A549 (cell line): ENCODE data around the gene TCHH. TPM values are rescaled to one million over a fixed set of nuclear protein-coding genes. Genes with fewer than 3 reads are reported as not detected.

Experiments
- ATAC-seq, 2 experiments: fragments of 200-7000 bp in 1 of 2; fragments of >200 bp in 1 of 2; cut with Nextera tagmentation in 1 of 2; cut with Tn5 transposase in 1 of 2; 3 replicates each; pipeline versions ENCODE4 v1.8.0 to v1.9.1; 2018 to 2020; ENCODE audit warnings: mild to moderate bottlenecking in 1 of 2, moderate library complexity in 1 of 2
- CTCF ChIA-PET: fragments of 300-600 bp; sonication (Branson Sonifier 250); formaldehyde crosslinking; extraction: SDS; loops from one replicate; lab custom pipeline; 2021; ENCODE audit warnings: antibody characterized with exemption, inconsistent platforms; lab: Yijun Ruan, JAX
- POLR2A ChIA-PET: fragments of 350-600 bp; formaldehyde crosslinking; extraction: SDS; loops from one replicate; lab custom pipeline; 2021; ENCODE audit warnings: antibody characterized with exemption, inconsistent platforms; lab: Yijun Ruan, JAX
- DNase-seq, 2 experiments: peaks; one replicate each; pipeline versions ENCODE4 v3.0.0 to v3.0.0-alpha.2; 2011 to 2016; ENCODE audit warnings: low read depth in 1 of 2, low spot score in 1 of 2
- FAIRE-seq: peaks from 2 replicates; lab custom pipeline; 2011; peaks lifted over from hg19 to GRCh38; lab: Jason Lieb, UNC
- H3K27ac ChIP-seq, 2 experiments: fragments of >200 bp; sonication (Bioruptor Twin); formaldehyde crosslinking; 3 replicates each; pipeline ENCODE4 v1.5.1; 2016 to 2017
- H3K4me1 ChIP-seq: fragments of >200 bp; sonication (Bioruptor Twin); formaldehyde crosslinking; 3 replicates; pipeline ENCODE4 v1.6.1; 2016
- H3K4me2 ChIP-seq: fragments of >200 bp; sonication (Bioruptor Twin); formaldehyde crosslinking; 3 replicates; pipeline ENCODE4 v1.6.1; 2016
- H3K4me3 ChIP-seq: fragments of >200 bp; sonication (Bioruptor Twin); formaldehyde crosslinking; 3 replicates; pipeline ENCODE4 v1.5.1; 2016
- H3K9me3 ChIP-seq: fragments of >200 bp; sonication (Bioruptor Twin); formaldehyde crosslinking; 3 replicates; pipeline ENCODE4 v1.6.1; 2016
- CEBPB ChIP-seq, 2 experiments: fragments of >200 bp in 1 of 2; sonication (Bioruptor Twin) in 1 of 2; formaldehyde crosslinking in 1 of 2; IDR thresholded peaks; 2 replicates each; pipeline ENCODE4 v1.6.1; 2012 to 2016
- CHD2 ChIP-seq: fragments of 150-350 bp; IDR thresholded peaks from 2 replicates; pipeline ENCODE4 v1.6.1; 2014; ENCODE audit warnings: low read length; ENCODE audit not compliant: partially characterized antibody
- CHD4 ChIP-seq: fragments of 200-600 bp; sonication (generic); IDR thresholded peaks from 2 replicates; pipeline ENCODE4 v1.6.1; 2016; ENCODE audit warnings: antibody characterized with exemption, mild to moderate bottlenecking, borderline replicate concordance
- EHMT2 ChIP-seq: fragments of 200-600 bp; sonication (generic); IDR thresholded peaks from 2 replicates; pipeline ENCODE4 v1.6.1; 2016; ENCODE audit warnings: antibody characterized with exemption, low read depth, mild to moderate bottlenecking, moderate library complexity
- FOSB ChIP-seq: fragments of 250-450 bp; sonication (Bioruptor Pico); IDR thresholded peaks from 2 replicates; pipeline ENCODE4 v1.5.0; 2020; ENCODE audit warnings: mild to moderate bottlenecking, moderate library complexity
- FOXS1 ChIP-seq: fragments of 250-450 bp; sonication (Bioruptor Pico); IDR thresholded peaks from 2 replicates; pipeline ENCODE4 v1.5.0; 2020; ENCODE audit warnings: mild to moderate bottlenecking, moderate library complexity
- HES2 ChIP-seq: fragments of >200 bp; sonication (Bioruptor Twin); formaldehyde crosslinking; IDR thresholded peaks from 2 replicates; pipeline ENCODE4 v1.6.1; 2016
- HEYL ChIP-seq: fragments of 250-450 bp; sonication (Bioruptor Pico); IDR thresholded peaks from 2 replicates; pipeline ENCODE4 v1.8.0; 2021; ENCODE audit warnings: mild to moderate bottlenecking, moderate library complexity
- HMGXB4 ChIP-seq: fragments of 250-450 bp; sonication (Bioruptor Pico); IDR thresholded peaks from 2 replicates; pipeline ENCODE4 v1.5.0; 2021; ENCODE audit warnings: mild to moderate bottlenecking, moderate library complexity, borderline replicate concordance
- HOXA7 ChIP-seq: fragments of 250-450 bp; sonication (Bioruptor Pico); IDR thresholded peaks from 2 replicates; pipeline ENCODE4 v1.5.0; 2020; ENCODE audit warnings: mild to moderate bottlenecking, moderate library complexity
- HOXB13 ChIP-seq: fragments of 250-450 bp; sonication (Bioruptor Pico); IDR thresholded peaks from 2 replicates; pipeline ENCODE4 v1.5.0; 2020; ENCODE audit warnings: low read depth, mild to moderate bottlenecking, moderate library complexity
- MYC ChIP-seq: IDR thresholded peaks from 2 replicates; pipeline ENCODE4 v1.6.1; 2012; ENCODE audit warnings: mild to moderate bottlenecking, inconsistent platforms, low read length, improper control_type of control experiment, borderline replicate concordance
- PHF8 ChIP-seq: fragments of 200-600 bp; sonication (generic); IDR thresholded peaks from 2 replicates; pipeline ENCODE4 v1.6.1; 2016; ENCODE audit warnings: low read depth, mild to moderate bottlenecking, antibody characterized with exemption, moderate library complexity, borderline replicate concordance
- POLR2AphosphoS2 ChIP-seq: conservative IDR thresholded peaks from 2 replicates; pipeline ENCODE4 v1.6.1; 2012; ENCODE audit warnings: low read length, improper control_type of control experiment, inconsistent platforms
- RARB ChIP-seq: fragments of 250-450 bp; sonication (Bioruptor Pico); IDR thresholded peaks from 2 replicates; pipeline ENCODE4 v1.8.0; 2021; ENCODE audit warnings: mild to moderate bottlenecking, moderate library complexity
- RCOR1 ChIP-seq: fragments of 150-350 bp; IDR thresholded peaks from 2 replicates; pipeline ENCODE4 v1.6.1; 2014; ENCODE audit warnings: antibody characterized with exemption, low read length, low read depth
- SMC3 ChIP-seq: fragments of >200 bp; sonication (Bioruptor Twin); formaldehyde crosslinking; IDR thresholded peaks from 3 replicates; pipeline ENCODE4 v1.6.1; 2018; ENCODE audit warnings: inconsistent platforms
- TFCP2L1 ChIP-seq: fragments of 250-450 bp; sonication (Bioruptor Pico); IDR thresholded peaks from 2 replicates; pipeline ENCODE4 v1.5.0; 2021; ENCODE audit warnings: mild to moderate bottlenecking
- ZC3H11A ChIP-seq: fragments of 450-650 bp; IDR thresholded peaks from 2 replicates; pipeline ENCODE4 v1.6.1; 2014; ENCODE audit warnings: antibody characterized with exemption, mild to moderate bottlenecking
- WGBS: methylation state at CpG from one replicate; pipeline ENCODE4 v1.1.6; 2017; ENCODE audit errors: missing lambda C conversion rate; 5-methylcytosine and 5-hydroxymethylcytosine counted together
- polyA plus RNA-seq, 4 experiments: library from polyadenylated mRNA; depleted of rRNA in 3 of 4; stranded (reverse); fragments of >200 nt; fragmentation: RNase III in 1 of 4; extraction: RNeasy Plus Mini Kit Qiagen cat#74134 plus additional on column Dnase treatment in 1 of 4; gene quantifications; 2 replicates in 3 of 4; 3 replicates in 1 of 4; pipeline ENCODE4 v1.2.3, GENCODE V29; 2011 to 2017
- TF ChIP-seq, protein P1 (sequence below): IDR thresholded peaks from 2 replicates; pipeline ENCODE4 v1.6.1; 2012; ENCODE audit warnings: low read depth, borderline replicate concordance
- TF ChIP-seq, protein P2 (sequence below): fragments of 250-450 bp; sonication (Bioruptor Pico); IDR thresholded peaks from 2 replicates; pipeline ENCODE4 v1.5.0; 2020; ENCODE audit warnings: low read depth, mild to moderate bottlenecking, moderate library complexity
- TF ChIP-seq, protein P3 (sequence below): fragments of 200-600 bp; sonication (generic); IDR thresholded peaks from 2 replicates; pipeline ENCODE4 v1.6.1; 2016; ENCODE audit warnings: antibody characterized with exemption, mild to moderate bottlenecking, moderate library complexity

TCHH gene
- polyA plus RNA-seq, 2 of the 4 experiments (the other 2 are of a cell fraction), result 0.08 to 0.09 TPM

- ATAC-seq (no peak), FAIRE-seq (no peak), DNase-seq (no peak)
- H3K4me3 ChIP-seq, result no peak overlapping the region
- POLR2A ChIA-PET, result no interaction called here
- no peak overlapping the region for H3K4me2 ChIP-seq
- no peaks in the 10 kb centered on the region; the same call in 2 of the 3 replicates for H3K9me3 ChIP-seq
- CTCF ChIA-PET, result no interaction called here
- no peak for TF ChIP-seq EHMT2
- no peak for TF ChIP-seq HEYL (CRISPR knock-in tag)
- no peak for TF ChIP-seq ZC3H11A
- TF ChIP-seq CEBPB (IDR thresholded peaks at IDR 0.05), result no peak
- no peak for TF ChIP-seq HMGXB4 (CRISPR knock-in tag)
- no peak for TF ChIP-seq RARB (CRISPR knock-in tag)
- TF ChIP-seq, protein P1, sequence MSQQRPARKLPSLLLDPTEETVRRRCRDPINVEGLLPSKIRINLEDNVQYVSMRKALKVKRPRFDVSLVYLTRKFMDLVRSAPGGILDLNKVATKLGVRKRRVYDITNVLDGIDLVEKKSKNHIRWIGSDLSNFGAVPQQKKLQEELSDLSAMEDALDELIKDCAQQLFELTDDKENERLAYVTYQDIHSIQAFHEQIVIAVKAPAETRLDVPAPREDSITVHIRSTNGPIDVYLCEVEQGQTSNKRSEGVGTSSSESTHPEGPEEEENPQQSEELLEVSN, result no peak
- no peak for TF ChIP-seq TFCP2L1 (CRISPR knock-in tag)
- no peak overlapping the region for H3K27ac ChIP-seq
- H3K4me1 ChIP-seq, result no peaks in the 10 kb centered on the region
Observed at GRCh38 chr1:152127673-152128072, 12.4 kb upstream of the TCHH start.

DNA sequence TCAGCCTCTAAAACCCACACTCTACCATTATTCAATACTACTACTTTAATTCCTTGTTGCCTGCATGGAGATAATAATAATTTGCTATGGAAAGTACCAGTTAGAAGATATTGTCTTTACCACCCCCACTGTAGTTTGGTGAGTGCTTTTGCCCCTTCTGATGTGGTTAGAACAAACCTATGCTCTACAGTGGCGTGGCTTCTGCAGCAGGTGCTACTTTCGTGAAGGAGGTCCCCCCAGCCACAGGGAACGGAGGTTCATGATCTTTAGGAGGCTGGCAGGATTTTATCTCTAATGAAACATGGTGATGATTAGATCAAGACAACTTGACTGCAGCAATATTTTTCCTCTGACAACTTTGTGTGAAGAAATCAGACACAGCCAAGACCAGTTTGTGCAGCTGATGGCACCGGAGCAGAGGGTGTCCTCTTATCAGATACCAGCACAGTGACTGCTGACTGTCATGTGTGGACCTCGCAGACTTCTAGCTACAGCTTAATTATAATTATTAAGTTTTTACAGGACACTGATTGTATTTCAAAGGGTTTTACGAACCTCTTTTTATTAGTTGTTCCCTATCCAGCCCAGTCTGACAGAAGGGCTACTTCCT is 10.7 kb upstream of the TCHH start:
- Histone ChIP-seq H3K4me3 (no peak overlapping the region), H3K27ac (no peak overlapping the region), H3K4me2 (no peak overlapping the region), H3K4me1 (no peaks in the 10 kb centered on the region), H3K9me3 (no peaks in the 10 kb centered on the region)
- CTCF ChIA-PET, result interaction anchor here (0.8 to 2.2 kb wide), 4 partner anchors 14 to 333 kb away, joined by 3 to 9 read pairs (median 6); no protein-coding TSS in a partner anchor
- TF ChIP-seq, protein P2, sequence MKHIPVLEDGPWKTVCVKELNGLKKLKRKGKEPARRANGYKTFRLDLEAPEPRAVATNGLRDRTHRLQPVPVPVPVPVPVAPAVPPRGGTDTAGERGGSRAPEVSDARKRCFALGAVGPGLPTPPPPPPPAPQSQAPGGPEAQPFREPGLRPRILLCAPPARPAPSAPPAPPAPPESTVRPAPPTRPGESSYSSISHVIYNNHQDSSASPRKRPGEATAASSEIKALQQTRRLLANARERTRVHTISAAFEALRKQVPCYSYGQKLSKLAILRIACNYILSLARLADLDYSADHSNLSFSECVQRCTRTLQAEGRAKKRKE (CRISPR knock-in tag), result no peak
- no peak for TF ChIP-seq SMC3
- POLR2A ChIA-PET, result no interaction called here
- 9% methylated on average over 6 of the region's 6 CpGs for WGBS
- ATAC-seq (no peak), DNase-seq (no peak), FAIRE-seq (no peak)

GRCh38 chr1:152118915-152119314 is 3.7 kb upstream of the TCHH start:
- ChIA-PET POLR2A (no interaction called here), CTCF (interaction anchor here (1.0 to 3.0 kb wide), 5 partner anchors 10 to 70 kb away, joined by 3 to 16 read pairs (median 7); no protein-coding TSS in a partner anchor)
- no peak for ATAC-seq
- no peak for DNase-seq
- Histone ChIP-seq H3K4me1 (no peaks in the 10 kb centered on the region), H3K4me2 (no peak overlapping the region), H3K27ac (no peak overlapping the region), H3K4me3 (no peak overlapping the region), H3K9me3 (no peaks in the 10 kb centered on the region)
- no peak for TF ChIP-seq CHD2
- no peak for TF ChIP-seq FOSB (CRISPR knock-in tag)
- TF ChIP-seq RARB (CRISPR knock-in tag), result no peak
- no peak for TF ChIP-seq HES2
- TF ChIP-seq POLR2AphosphoS2, result no peak
- TF ChIP-seq MYC, result no peak
- no peak for TF ChIP-seq RCOR1
- no peak for TF ChIP-seq FOXS1 (CRISPR knock-in tag)
- no peak for TF ChIP-seq HOXB13
- TF ChIP-seq, protein P3, sequence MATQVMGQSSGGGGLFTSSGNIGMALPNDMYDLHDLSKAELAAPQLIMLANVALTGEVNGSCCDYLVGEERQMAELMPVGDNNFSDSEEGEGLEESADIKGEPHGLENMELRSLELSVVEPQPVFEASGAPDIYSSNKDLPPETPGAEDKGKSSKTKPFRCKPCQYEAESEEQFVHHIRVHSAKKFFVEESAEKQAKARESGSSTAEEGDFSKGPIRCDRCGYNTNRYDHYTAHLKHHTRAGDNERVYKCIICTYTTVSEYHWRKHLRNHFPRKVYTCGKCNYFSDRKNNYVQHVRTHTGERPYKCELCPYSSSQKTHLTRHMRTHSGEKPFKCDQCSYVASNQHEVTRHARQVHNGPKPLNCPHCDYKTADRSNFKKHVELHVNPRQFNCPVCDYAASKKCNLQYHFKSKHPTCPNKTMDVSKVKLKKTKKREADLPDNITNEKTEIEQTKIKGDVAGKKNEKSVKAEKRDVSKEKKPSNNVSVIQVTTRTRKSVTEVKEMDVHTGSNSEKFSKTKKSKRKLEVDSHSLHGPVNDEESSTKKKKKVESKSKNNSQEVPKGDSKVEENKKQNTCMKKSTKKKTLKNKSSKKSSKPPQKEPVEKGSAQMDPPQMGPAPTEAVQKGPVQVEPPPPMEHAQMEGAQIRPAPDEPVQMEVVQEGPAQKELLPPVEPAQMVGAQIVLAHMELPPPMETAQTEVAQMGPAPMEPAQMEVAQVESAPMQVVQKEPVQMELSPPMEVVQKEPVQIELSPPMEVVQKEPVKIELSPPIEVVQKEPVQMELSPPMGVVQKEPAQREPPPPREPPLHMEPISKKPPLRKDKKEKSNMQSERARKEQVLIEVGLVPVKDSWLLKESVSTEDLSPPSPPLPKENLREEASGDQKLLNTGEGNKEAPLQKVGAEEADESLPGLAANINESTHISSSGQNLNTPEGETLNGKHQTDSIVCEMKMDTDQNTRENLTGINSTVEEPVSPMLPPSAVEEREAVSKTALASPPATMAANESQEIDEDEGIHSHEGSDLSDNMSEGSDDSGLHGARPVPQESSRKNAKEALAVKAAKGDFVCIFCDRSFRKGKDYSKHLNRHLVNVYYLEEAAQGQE, result no peak
- TF ChIP-seq HMGXB4 (CRISPR knock-in tag), result no peak
- no peak for TF ChIP-seq CHD4
- TF ChIP-seq, protein P2 (CRISPR knock-in tag), result no peak
- no peak for TF ChIP-seq PHF8
- TF ChIP-seq HOXA7 (CRISPR knock-in tag), result no peak
- no peak for FAIRE-seq
- WGBS, result 92% methylated on average over 1 of the region's 1 CpG
